ENCODE data around the gene STMN3. TPM values are rescaled to one million over a fixed set of nuclear protein-coding genes. Genes with fewer than 3 reads are reported as not detected.

The STMN3 gene
- total and polyA plus RNA-seq, 3 donors from 2014 or later, result 8.4 to 16.5 (median 15.1) TPM

DNA sequence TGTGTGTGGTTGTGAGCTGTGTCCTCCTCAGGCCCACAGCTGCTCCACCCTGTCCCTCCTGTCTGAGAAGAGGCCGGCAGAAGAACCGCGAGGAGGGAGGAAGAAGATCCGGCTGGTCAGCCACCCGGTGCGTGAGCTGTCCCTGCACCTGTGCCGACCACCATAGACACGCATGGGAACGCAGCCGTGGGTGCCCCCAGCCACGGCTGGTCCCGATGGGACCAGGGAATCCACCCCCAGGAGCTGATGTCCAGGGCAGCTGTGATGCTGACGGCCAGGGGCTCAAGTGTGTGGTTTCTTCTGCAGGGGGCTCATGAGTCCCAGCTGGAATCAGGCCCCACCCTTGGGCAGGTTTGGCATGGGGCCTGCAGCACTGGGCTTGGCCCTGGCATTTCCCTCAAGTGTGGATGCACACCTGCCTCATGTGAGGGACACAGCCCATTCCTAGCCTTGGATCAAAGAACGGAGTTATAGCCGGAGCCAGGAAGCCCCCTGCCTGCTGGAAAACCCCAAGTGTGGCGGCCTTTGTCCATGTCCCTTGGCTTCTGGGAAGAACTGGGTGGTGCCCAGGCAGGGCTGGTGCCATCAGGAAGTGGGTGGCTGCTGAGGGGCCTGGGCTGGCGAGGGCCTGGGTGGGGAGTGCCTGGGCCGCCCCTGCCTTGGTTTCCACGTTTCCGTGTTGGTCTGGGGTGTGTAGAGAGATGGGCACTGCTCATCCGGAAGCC, 38.6 kb upstream of the STMN3 start:
- 83 to 86% methylated on average over 15 to 21 of the region's 21 CpGs for WGBS, 2 donors
- DNase-seq, result no peak
- no peaks in the 10 kb centered on the region for H3K9me3 ChIP-seq
- no peaks in the 10 kb centered on the region for H3K27me3 ChIP-seq
- no peak for TF ChIP-seq POLR2A (IDR thresholded peaks at IDR 0.05)
- TF ChIP-seq, protein P1, sequence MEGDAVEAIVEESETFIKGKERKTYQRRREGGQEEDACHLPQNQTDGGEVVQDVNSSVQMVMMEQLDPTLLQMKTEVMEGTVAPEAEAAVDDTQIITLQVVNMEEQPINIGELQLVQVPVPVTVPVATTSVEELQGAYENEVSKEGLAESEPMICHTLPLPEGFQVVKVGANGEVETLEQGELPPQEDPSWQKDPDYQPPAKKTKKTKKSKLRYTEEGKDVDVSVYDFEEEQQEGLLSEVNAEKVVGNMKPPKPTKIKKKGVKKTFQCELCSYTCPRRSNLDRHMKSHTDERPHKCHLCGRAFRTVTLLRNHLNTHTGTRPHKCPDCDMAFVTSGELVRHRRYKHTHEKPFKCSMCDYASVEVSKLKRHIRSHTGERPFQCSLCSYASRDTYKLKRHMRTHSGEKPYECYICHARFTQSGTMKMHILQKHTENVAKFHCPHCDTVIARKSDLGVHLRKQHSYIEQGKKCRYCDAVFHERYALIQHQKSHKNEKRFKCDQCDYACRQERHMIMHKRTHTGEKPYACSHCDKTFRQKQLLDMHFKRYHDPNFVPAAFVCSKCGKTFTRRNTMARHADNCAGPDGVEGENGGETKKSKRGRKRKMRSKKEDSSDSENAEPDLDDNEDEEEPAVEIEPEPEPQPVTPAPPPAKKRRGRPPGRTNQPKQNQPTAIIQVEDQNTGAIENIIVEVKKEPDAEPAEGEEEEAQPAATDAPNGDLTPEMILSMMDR (IDR thresholded peaks at IDR 0.05), result no peak
- intact Hi-C loops (cut with DNase I; ENCODE audit: low total_unique reads), result no loop called here
- H3K4me3 ChIP-seq, result no peak overlapping the region
- no peak overlapping the region for H3K27ac ChIP-seq
- H3K36me3 ChIP-seq (ENCODE audit: low read depth, missing control alignments), result no peaks in the 10 kb centered on the region
- peaks cover 11% of the 10 kb centered on the region for H3K4me1 ChIP-seq

DNA sequence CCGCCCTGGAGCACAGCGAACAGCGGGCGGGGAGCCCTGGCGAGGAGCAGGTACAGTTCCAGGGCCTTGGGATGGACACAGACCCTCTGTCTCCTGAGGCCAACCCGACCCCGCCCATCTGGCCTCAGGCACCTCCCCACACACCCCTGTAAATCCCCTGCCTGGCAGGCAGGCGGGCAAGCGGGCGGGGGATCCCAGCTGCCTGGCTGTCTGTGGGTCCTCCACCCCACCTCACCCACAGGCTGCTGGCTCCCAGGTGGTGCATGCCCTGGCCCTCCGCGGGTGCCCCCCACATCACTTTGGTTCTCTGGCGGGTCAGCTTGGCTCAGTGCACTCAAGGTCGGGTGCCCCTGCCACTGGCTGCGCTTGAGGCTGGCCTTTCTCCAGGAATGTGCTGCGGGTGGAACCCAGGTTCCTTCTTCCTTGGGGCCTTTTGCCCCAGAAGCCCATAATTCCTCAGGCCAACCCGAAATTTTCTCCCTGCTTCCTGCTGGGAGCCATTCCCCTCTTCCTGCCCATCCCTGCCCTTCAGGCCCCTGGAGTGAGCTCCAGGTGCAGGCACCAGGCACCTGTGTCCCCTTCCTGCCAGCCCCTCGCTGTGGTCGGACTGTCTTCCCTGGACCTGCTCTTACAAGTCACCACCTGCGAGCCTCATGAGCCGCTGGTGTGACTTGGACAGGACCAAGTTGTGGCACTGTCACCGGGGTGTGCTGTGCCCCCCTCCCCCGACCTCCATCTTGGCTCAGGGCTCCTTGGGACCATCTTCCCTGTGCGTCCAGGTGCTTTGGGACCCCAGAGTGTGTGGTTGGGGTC, 37.9 kb upstream of the STMN3 start:
- no peaks in the 10 kb centered on the region for H3K27me3 ChIP-seq
- peaks cover 17% of the 10 kb centered on the region for H3K4me1 ChIP-seq
- H3K9me3 ChIP-seq, result no peaks in the 10 kb centered on the region
- WGBS, 2 donors, result 81 to 83% methylated on average over 11 to 24 of the region's 24 CpGs
- no peak overlapping the region for H3K4me3 ChIP-seq
- no peak for DNase-seq
- no peak overlapping the region for H3K27ac ChIP-seq
- H3K36me3 ChIP-seq (ENCODE audit: low read depth, missing control alignments), result no peaks in the 10 kb centered on the region
- intact Hi-C loops (cut with DNase I; ENCODE audit: low total_unique reads), result no loop called here
- no peak for TF ChIP-seq POLR2A (IDR thresholded peaks at IDR 0.05)
- TF ChIP-seq, protein P1 (IDR thresholded peaks at IDR 0.05), result no peak

GRCh38 chr20:63690003-63690897, 37.0 kb upstream of the STMN3 start:
- no peak overlapping the region for H3K27ac ChIP-seq
- peaks cover 20% of the 10 kb centered on the region for H3K4me1 ChIP-seq
- no peak for DNase-seq
- no peak overlapping the region for H3K4me3 ChIP-seq
- H3K36me3 ChIP-seq (ENCODE audit: low read depth, missing control alignments), result no peaks in the 10 kb centered on the region
- 90 to 93% methylated on average over 17 to 32 of the region's 40 CpGs for WGBS, 2 donors
- H3K27me3 ChIP-seq, result no peaks in the 10 kb centered on the region
- intact Hi-C loops (cut with DNase I; ENCODE audit: low total_unique reads), result no loop called here
- no peaks in the 10 kb centered on the region for H3K9me3 ChIP-seq
- TF ChIP-seq, protein P1 (IDR thresholded peaks at IDR 0.05), result no peak
- no peak for TF ChIP-seq POLR2A (IDR thresholded peaks at IDR 0.05)

DNA sequence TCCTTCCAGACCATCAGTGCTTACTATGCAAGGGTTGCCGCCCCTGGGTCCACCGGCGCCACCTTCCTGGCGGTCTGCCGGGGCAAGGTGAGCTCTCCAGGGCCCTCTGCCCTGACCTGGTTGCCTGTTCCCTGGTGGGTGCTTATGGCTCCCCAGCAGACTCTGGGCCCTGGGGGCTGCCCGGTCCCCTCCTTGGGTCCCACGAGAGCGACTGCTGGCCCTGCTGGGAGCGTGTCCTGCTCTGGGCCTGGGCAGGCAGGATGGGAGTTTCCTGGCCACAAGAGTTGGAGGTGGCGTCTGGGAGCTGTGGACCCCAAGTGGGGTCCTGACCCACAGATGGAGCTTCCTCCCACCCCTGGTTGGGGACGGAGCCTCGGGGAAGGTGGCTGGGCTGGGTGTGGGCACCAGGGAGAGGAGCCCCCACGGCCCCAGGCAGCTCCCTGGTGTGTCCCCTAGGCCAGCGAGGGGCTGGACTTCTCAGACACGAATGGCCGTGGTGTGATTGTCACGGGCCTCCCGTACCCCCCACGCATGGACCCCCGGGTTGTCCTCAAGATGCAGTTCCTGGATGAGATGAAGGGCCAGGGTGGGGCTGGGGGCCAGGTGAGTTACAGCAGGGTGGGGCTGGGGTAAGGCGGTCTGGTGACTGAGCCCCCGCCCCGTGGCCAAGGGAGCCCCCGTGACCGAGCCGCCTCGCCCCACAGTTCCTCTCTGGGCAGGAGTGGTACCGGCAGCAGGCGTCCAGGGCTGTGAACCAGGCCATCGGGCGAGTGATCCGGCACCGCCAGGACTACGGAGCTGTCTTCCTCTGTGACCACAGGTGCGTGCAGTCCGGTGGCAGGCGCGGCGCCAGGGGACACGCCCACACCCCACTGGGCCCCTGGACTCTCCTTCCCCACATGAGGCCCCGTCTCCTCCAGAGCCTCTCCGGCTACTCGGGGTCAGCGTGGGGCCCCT, 36.1 kb upstream of the STMN3 start:
- Histone ChIP-seq H3K27ac (no peak overlapping the region), H3K36me3 (ENCODE audit: low read depth, missing control alignments) (no peaks in the 10 kb centered on the region), H3K27me3 (no peaks in the 10 kb centered on the region), H3K9me3 (no peaks in the 10 kb centered on the region), H3K4me3 (no peak overlapping the region), H3K4me1 (peaks cover 20% of the 10 kb centered on the region)
- WGBS, 2 donors, result 95 to 100% methylated on average over 9 to 31 of the region's 44 CpGs
- no peak for TF ChIP-seq POLR2A (IDR thresholded peaks at IDR 0.05)
- TF ChIP-seq, protein P1 (IDR thresholded peaks at IDR 0.05), result no peak
- intact Hi-C loops (cut with DNase I; ENCODE audit: low total_unique reads), result no loop called here
- no peak for DNase-seq

All from testis (tissue), 3 donors.